Body of pancreas (tissue), 4 donors: ENCODE results near the gene WFDC2. TPM values are rescaled to one million over a fixed set of nuclear protein-coding genes. Genes with fewer than 3 reads are reported as not detected.

Experiments
- ATAC-seq: fragments of 150-250 bp; one replicate; pipeline ENCODE4 v1.9.1; 2016
- DNase-seq, 4 donors: peaks; one replicate each; pipeline ENCODE4 v3.0.0-alpha.2; 2019
- H3K27ac ChIP-seq, 4 donors: fragments of 200-600 bp; sonication (generic); 1 replicate in 3 of 4; 2 replicates in 1 of 4; pipeline versions ENCODE4 v1.5.1 to v1.6.1; 2016 to 2019; ENCODE audit warnings: mild to moderate bottlenecking in 1 of 4, mixed read lengths in 1 of 4, moderate library complexity in 1 of 4
- H3K27me3 ChIP-seq, 2 donors: fragments of 200-600 bp; sonication (generic); one replicate each; pipeline ENCODE4 v1.6.0; 2016; ENCODE audit warnings: mild to moderate bottlenecking in 1 of 2
- H3K36me3 ChIP-seq, 2 donors: fragments of 200-600 bp; sonication (generic); replicated peaks in 1 of 2; 2 replicates each; pipeline ENCODE4 v1.5.1; 2016; ENCODE audit warnings: low read depth in 2 of 2; ENCODE audit not compliant: insufficient read depth in 1 of 2
- H3K4me1 ChIP-seq: fragments of 200-600 bp; sonication (generic); one replicate; pipeline ENCODE4 v1.6.0; 2016
- H3K4me3 ChIP-seq, 2 donors: fragments of 200-600 bp; sonication (generic); 1 replicate in 1 of 2; 2 replicates in 1 of 2; pipeline ENCODE4 v1.5.1; 2016 to 2019
- H3K9me3 ChIP-seq, 3 donors: fragments of 200-600 bp; sonication (generic); 1 replicate in 2 of 3; 2 replicates in 1 of 3; pipeline ENCODE4 v1.5.1; 2016
- POLR2A ChIP-seq, 3 donors: fragments of 450-650 bp; IDR thresholded peaks; one replicate each; pipeline ENCODE4 v1.6.1; 2016; ENCODE audit warnings: antibody characterized with exemption in 3 of 3, mild to moderate bottlenecking in 2 of 3
- WGBS, 2 donors: methylation state at CpG; one replicate each; pipeline ENCODE4 v1.1.5; 2017; 5-methylcytosine and 5-hydroxymethylcytosine counted together
- intact Hi-C: fragments of 100-400 bp; cut with DNase I; formaldehyde crosslinking; loops from one replicate; pipeline ENCODE4 v1.15.1; 2023
- total RNA-seq, 2 donors: library from RNA; depleted of rRNA; stranded (reverse); fragments of >200 nt; gene quantifications; one replicate each; pipeline ENCODE4 v1.1.0, GENCODE V29; 2016
- TF ChIP-seq, protein P1 (sequence below), 7 experiments: fragments of 450-650 bp in 4 of 7; fragments of 200-600 bp in 3 of 7; sonication (generic) in 3 of 7; IDR thresholded peaks; one replicate each; pipeline ENCODE4 v1.5.1; 2016 to 2019; ENCODE audit warnings: antibody characterized with exemption in 7 of 7

Gene WFDC2
- total RNA-seq, 2 donors from 2014 or later, result 3.0 to 11.9 TPM

DNA sequence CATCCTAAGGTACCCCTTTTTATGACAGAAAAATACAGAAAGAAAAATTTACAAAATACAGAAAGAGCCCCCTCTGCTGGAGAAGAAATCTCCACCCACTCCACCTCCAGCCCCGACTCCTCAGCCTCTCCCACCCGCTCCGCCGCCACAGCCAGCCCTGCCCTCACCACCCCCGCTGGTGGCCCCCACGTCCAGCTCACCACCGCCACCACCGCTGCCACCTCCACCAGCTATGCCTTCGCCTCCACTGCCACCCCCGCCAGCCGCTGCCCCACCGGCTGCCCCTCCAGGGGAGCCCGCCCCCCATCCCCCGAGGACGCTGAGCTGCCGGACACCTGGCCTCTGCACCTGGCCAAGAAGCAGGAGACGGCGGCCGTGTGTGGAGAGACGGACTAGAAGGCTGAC lies 17.7 kb downstream of the WFDC2 start:
- no peak overlapping the region for H3K4me3 ChIP-seq
- no peak for DNase-seq
- 19 to 23% methylated on average over 8 to 18 of the region's 20 CpGs for WGBS, 2 donors
- no peaks in the 10 kb centered on the region for H3K9me3 ChIP-seq
- TF ChIP-seq POLR2A (IDR thresholded peaks at IDR 0.05), result no peak
- TF ChIP-seq, protein P1, sequence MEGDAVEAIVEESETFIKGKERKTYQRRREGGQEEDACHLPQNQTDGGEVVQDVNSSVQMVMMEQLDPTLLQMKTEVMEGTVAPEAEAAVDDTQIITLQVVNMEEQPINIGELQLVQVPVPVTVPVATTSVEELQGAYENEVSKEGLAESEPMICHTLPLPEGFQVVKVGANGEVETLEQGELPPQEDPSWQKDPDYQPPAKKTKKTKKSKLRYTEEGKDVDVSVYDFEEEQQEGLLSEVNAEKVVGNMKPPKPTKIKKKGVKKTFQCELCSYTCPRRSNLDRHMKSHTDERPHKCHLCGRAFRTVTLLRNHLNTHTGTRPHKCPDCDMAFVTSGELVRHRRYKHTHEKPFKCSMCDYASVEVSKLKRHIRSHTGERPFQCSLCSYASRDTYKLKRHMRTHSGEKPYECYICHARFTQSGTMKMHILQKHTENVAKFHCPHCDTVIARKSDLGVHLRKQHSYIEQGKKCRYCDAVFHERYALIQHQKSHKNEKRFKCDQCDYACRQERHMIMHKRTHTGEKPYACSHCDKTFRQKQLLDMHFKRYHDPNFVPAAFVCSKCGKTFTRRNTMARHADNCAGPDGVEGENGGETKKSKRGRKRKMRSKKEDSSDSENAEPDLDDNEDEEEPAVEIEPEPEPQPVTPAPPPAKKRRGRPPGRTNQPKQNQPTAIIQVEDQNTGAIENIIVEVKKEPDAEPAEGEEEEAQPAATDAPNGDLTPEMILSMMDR (IDR thresholded peaks at IDR 0.05), result no peak
- no peak overlapping the region for H3K27ac ChIP-seq
- H3K36me3 ChIP-seq, result no peaks in the 10 kb centered on the region
- intact Hi-C loops, result no loop called here
- H3K27me3 ChIP-seq, result no peaks in the 10 kb centered on the region
- no peak for ATAC-seq
- H3K4me1 ChIP-seq, result no peaks in the 10 kb centered on the region

DNA sequence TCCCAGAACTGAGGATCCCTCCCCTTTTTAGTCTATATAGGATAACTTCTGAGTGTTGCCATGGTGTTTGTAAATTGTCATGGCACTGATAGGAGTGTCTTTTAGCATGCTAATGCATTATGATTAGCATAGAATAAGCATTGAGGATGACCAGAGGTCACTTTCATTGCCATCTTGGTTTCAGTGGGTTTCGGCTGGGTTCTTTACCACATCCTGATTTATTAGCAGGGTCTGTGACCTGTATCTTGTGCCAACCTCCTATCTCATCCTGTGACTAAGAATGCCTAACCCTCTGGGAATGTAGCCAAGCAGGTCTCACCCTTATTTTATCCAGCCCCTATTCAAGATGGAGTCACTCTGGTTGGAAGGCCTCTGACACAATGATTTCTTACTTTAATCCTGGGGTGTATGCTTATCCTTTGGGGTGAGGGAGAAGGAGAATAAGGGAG lies 19.6 kb downstream of the WFDC2 start:
- WGBS, 2 donors, result 71 to 81% methylated on average over 1 of the region's 1 CpG
- ATAC-seq (no peak), DNase-seq (no peak)
- H3K9me3 ChIP-seq, result no peaks in the 10 kb centered on the region
- intact Hi-C loops, result no loop called here
- H3K4me3 ChIP-seq, result no peak overlapping the region
- H3K36me3 ChIP-seq, result no peaks in the 10 kb centered on the region
- no peak for TF ChIP-seq POLR2A (IDR thresholded peaks at IDR 0.05)
- TF ChIP-seq, protein P1 (IDR thresholded peaks at IDR 0.05), result no peak
- no peak overlapping the region for H3K27ac ChIP-seq
- no peaks in the 10 kb centered on the region for H3K27me3 ChIP-seq
- H3K4me1 ChIP-seq, result no peaks in the 10 kb centered on the region

DNA sequence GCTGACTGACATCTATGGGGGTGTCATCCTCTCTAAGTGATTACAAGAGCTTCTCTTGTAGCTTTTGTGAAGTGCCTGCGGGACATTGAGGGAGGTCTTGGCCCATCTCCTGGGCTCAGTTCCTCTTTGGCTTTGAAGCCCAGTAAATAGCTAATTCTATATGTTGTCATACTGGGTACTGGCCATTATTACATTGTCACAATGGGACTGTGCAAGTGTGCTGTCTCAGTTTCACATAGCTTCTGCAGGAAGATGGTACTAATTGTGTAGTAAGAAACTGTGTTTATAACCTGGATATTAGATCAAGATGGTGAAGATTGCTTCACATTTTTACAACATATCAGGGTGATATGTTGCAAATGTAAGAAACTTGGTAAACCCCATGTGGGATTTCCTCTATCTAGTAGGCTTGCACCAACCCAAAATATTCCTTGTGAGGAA lies 26.0 kb downstream of the WFDC2 start:
- no peak overlapping the region for H3K4me3 ChIP-seq
- no peak for DNase-seq
- WGBS, 2 donors, result 67 to 100% methylated on average over 1 of the region's 1 CpG
- ATAC-seq, result no peak
- no peak overlapping the region for H3K27ac ChIP-seq
- TF ChIP-seq, protein P1 (IDR thresholded peaks at IDR 0.05), result no peak
- no peak for TF ChIP-seq POLR2A (IDR thresholded peaks at IDR 0.05)
- H3K27me3 ChIP-seq, result no peaks in the 10 kb centered on the region
- intact Hi-C loops, result no loop called here
- no peaks in the 10 kb centered on the region for H3K36me3 ChIP-seq
- H3K4me1 ChIP-seq, result no peaks in the 10 kb centered on the region
- H3K9me3 ChIP-seq, result no peaks in the 10 kb centered on the region

DNA sequence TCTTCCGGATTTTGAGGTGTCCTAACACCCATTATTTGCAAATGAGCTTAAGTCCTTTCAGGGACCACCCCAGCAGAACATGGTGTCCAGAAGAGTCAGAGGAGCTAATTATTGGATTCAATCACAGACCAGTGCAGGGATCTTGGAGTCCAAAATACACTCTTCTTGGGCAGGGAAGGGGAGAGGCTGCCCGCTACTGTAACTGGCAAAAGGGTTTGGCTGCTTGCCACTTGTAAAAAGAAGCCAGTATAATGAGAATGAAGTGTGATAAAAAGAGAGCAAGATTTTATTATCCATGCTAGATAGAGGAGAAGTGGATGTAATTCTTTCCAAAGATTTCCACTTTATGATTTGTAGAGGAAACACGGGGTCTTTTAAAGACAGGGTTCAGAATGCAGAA lies 26.6 kb downstream of the WFDC2 start:
- Histone ChIP-seq H3K27me3 (no peaks in the 10 kb centered on the region), H3K36me3 (no peaks in the 10 kb centered on the region), H3K9me3 (no peaks in the 10 kb centered on the region), H3K4me1 (no peaks in the 10 kb centered on the region), H3K27ac (no peak overlapping the region), H3K4me3 (no peak overlapping the region)
- WGBS, 2 donors, result 61 to 66% methylated on average over 3 of the region's 3 CpGs
- intact Hi-C loops, result no loop called here
- TF ChIP-seq POLR2A (IDR thresholded peaks at IDR 0.05), result no peak
- TF ChIP-seq, protein P1 (IDR thresholded peaks at IDR 0.05), result no peak
- no peak for DNase-seq
- ATAC-seq, result no peak

DNA sequence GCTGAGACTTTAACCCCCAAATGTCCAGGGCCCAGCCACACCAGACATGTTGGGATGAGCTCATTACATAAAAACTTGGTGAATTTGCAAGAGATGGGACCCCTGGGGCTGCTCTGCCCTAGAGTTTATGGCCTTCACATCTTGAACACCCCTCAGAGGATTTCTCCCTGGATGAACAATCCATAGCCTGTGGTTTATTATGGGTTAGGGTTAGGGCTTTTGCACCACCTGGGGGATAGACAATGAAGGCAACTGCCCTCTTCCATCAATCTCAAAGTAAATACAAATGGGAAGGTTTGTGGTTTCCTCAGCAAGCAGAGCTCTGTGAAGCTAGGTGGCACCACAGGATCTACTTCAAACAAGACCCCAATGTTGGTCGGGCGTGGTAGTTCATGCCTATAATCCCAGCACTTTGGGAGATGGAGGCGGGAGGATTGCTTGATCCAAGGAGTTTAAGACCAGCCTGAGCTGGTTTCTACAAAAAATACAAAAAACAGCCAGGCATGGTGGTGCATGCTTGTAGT lies 28.5 kb downstream of the WFDC2 start:
- TF ChIP-seq POLR2A (IDR thresholded peaks at IDR 0.05), result no peak
- TF ChIP-seq, protein P1 (IDR thresholded peaks at IDR 0.05), result no peak

More for the DNA sequence above, 28.5 kb downstream of the WFDC2 start:
- intact Hi-C loops, result no loop called here
- Histone ChIP-seq H3K27me3 (no peaks in the 10 kb centered on the region), H3K4me3 (no peak overlapping the region), H3K36me3 (no peaks in the 10 kb centered on the region), H3K4me1 (no peaks in the 10 kb centered on the region), H3K27ac (no peak overlapping the region), H3K9me3 (no peaks in the 10 kb centered on the region)
- no peak for ATAC-seq
- 50 to 71% methylated on average over 3 of the region's 3 CpGs for whole genome bisulfite sequencing, 2 donors
- no peak for DNase-seq
